ENCODE data around the gene NGEF.

Gene NGEF

GRCh38 chr2:232997749-232998665 lies 15.0 kb downstream of the NGEF start:
- no peak for DNase-seq

GRCh38 chr2:232994446-232994845 lies 18.6 kb downstream of the NGEF start:
- no peak for DNase-seq

GRCh38 chr2:232993231-232993821 lies 19.7 kb downstream of the NGEF start:
- no peak for DNase-seq

- no peak for DNase-seq
Observed at GRCh38 chr2:232986155-232986554, 26.9 kb downstream of the NGEF start.

GRCh38 chr2:232984451-232985207 lies 28.4 kb downstream of the NGEF start:
- DNase-seq, result no peak

- DNase-seq, result no peak
Observed at GRCh38 chr2:232983669-232984140, 29.4 kb downstream of the NGEF start.

- DNase-seq, result no peak
Observed at GRCh38 chr2:232982926-232983668, 30.0 kb downstream of the NGEF start.

- DNase-seq, result no peak
Observed at GRCh38 chr2:232981767-232982360, 31.2 kb downstream of the NGEF start.

GRCh38 chr2:232981356-232981755 lies 31.7 kb downstream of the NGEF start:
- no peak for DNase-seq

GRCh38 chr2:232980683-232981082 lies 32.4 kb downstream of the NGEF start:
- DNase-seq, result no peak

GRCh38 chr2:232979871-232980461 lies 33.1 kb downstream of the NGEF start:
- DNase-seq, result peak; percentile 1

- no peak for DNase-seq
Observed at GRCh38 chr2:232977438-232977971, 35.6 kb downstream of the NGEF start.

- DNase-seq, result no peak
Observed at GRCh38 chr2:232976666-232977437, 36.2 kb downstream of the NGEF start.

- no peak for DNase-seq
Observed at GRCh38 chr2:232976176-232976575, 36.9 kb downstream of the NGEF start.

- no peak for DNase-seq
Observed at GRCh38 chr2:232974396-232974795, 38.7 kb downstream of the NGEF start.

GRCh38 chr2:232973796-232974195 lies 39.3 kb downstream of the NGEF start:
- no peak for DNase-seq

- no peak for DNase-seq
Observed at GRCh38 chr2:232973011-232973735, 39.9 kb downstream of the NGEF start.

GRCh38 chr2:232971744-232972143 lies 41.3 kb downstream of the NGEF start:
- no peak for DNase-seq

GRCh38 chr2:232970051-232970450 lies 43.0 kb downstream of the NGEF start:
- no peak for DNase-seq

GRCh38 chr2:232967474-232967873 lies 45.6 kb downstream of the NGEF start:
- DNase-seq, result no peak

Measured in CD4-positive, alpha-beta T cell treated with Interleukin-17A for 1 hour (primary cell).